GM23248 (cell line): ENCODE data around the gene SALL1. TPM values are rescaled to one million over a fixed set of nuclear protein-coding genes. Genes with fewer than 3 reads are reported as not detected.

ENCODE experiments used
- DNase-seq: peaks from one replicate; pipeline ENCODE4 v3.0.0-alpha.2; 2015
- H2AFZ ChIP-seq: fragments of 200-600 bp; sonication (generic); 2 replicates; pipeline ENCODE4 v1.6.1; 2016; ENCODE audit warnings: antibody characterized with exemption
- H3F3A ChIP-seq: fragments of 200-600 bp; sonication (generic); 2 replicates; pipeline ENCODE4 v1.6.1; 2016; ENCODE audit warnings: mild to moderate bottlenecking, antibody characterized with exemption, mixed run types; ENCODE audit not compliant: insufficient read depth
- H3K27ac ChIP-seq: fragments of 200-600 bp; sonication (generic); 2 replicates; pipeline ENCODE4 v1.5.1; 2016; ENCODE audit warnings: mild to moderate bottlenecking
- H3K27me3 ChIP-seq: fragments of 200-600 bp; sonication (generic); replicated peaks from 2 replicates; pipeline ENCODE4 v1.6.1; 2016; ENCODE audit warnings: mild to moderate bottlenecking; ENCODE audit not compliant: insufficient read depth
- H3K36me3 ChIP-seq: fragments of 200-600 bp; sonication (generic); 2 replicates; pipeline ENCODE4 v1.6.1; 2016; ENCODE audit warnings: low read depth, mild to moderate bottlenecking
- H3K4me1 ChIP-seq: fragments of 200-600 bp; sonication (generic); 2 replicates; pipeline ENCODE4 v1.6.1; 2016; ENCODE audit warnings: mild to moderate bottlenecking; ENCODE audit not compliant: insufficient read depth
- H3K4me2 ChIP-seq: fragments of 200-600 bp; sonication (generic); one replicate; pipeline ENCODE4 v1.6.1; 2016; ENCODE audit warnings: mild to moderate bottlenecking; ENCODE audit not compliant: unreplicated experiment
- H3K4me3 ChIP-seq: fragments of 200-600 bp; sonication (generic); 2 replicates; pipeline ENCODE4 v1.5.1; 2016; ENCODE audit warnings: mild to moderate bottlenecking
- H3K79me2 ChIP-seq: fragments of 200-600 bp; sonication (generic); 2 replicates; pipeline ENCODE4 v1.6.1; 2016; ENCODE audit warnings: mild to moderate bottlenecking; ENCODE audit not compliant: insufficient read depth
- H3K9ac ChIP-seq: fragments of 200-600 bp; sonication (generic); 2 replicates; pipeline ENCODE4 v1.6.1; 2016; ENCODE audit warnings: mild to moderate bottlenecking
- H3K9me2 ChIP-seq: fragments of 200-600 bp; sonication (generic); 2 replicates; pipeline ENCODE4 v1.6.1; 2016; ENCODE audit warnings: mixed run types, mild to moderate bottlenecking, moderate library complexity; ENCODE audit not compliant: insufficient read depth
- H3K9me3 ChIP-seq: fragments of 200-600 bp; sonication (generic); one replicate; pipeline ENCODE4 v1.6.1; 2017; ENCODE audit warnings: low read depth
- H4K20me1 ChIP-seq: fragments of 200-600 bp; sonication (generic); 2 replicates; pipeline ENCODE4 v1.6.0; 2016; ENCODE audit not compliant: insufficient read depth
- EZH2 ChIP-seq: fragments of 200-600 bp; sonication (generic); IDR thresholded peaks from 2 replicates; pipeline ENCODE4 v1.6.1; 2018; ENCODE audit warnings: antibody characterized with exemption, mild to moderate bottlenecking; ENCODE audit not compliant: insufficient read depth, poor library complexity, severe bottlenecking
- EZH2phosphoT487 ChIP-seq: fragments of 200-600 bp; sonication (generic); IDR thresholded peaks from 2 replicates; pipeline ENCODE4 v1.6.1; 2018; ENCODE audit warnings: antibody characterized with exemption, moderate library complexity, mild to moderate bottlenecking, low read depth; ENCODE audit not compliant: insufficient read depth
- WGBS, 2 experiments: methylation state at CpG; one replicate each; pipeline ENCODE4 v1.1.6; 2015 to 2017; ENCODE audit warnings: low lambda C conversion rate in 2 of 2, low coverage in 1 of 2; ENCODE audit errors: missing lambda C conversion rate in 2 of 2; 5-methylcytosine and 5-hydroxymethylcytosine counted together
- in situ Hi-C: fragments of 300-500 bp; cut with MboI; formaldehyde crosslinking; loops from 2 replicates; pipeline ENCODE4 v1.15.0; 2020
- polyA plus RNA-seq: library from polyadenylated mRNA; unstranded; fragments of >200 nt; fragmentation: Nextera tagmentation; extraction: Ambion mirVana; gene quantifications from 2 replicates; pipeline ENCODE4 v1.2.1, GENCODE V29; 2016
- total RNA-seq: library from RNA; depleted of rRNA; stranded (reverse); fragments of >200 nt; shearing (Covaris generic); gene quantifications from 2 replicates; pipeline ENCODE4 v1.2.3, GENCODE V29; 2014

Gene SALL1
- total and polyA plus RNA-seq, 2 experiments from 2014 or later, result 1.7 to 2.6 TPM

- DNase-seq, result no peak
- Histone ChIP-seq H3K4me2 (no peak overlapping the region), H3K27ac (no peak overlapping the region), H3K9me3 (no peaks in the 10 kb centered on the region), H3F3A (no peaks in the 10 kb centered on the region), H4K20me1 (0 out of 2 replicates have a peak, but pooled peaks cover 3% of the 10 kb centered on the region), H3K9ac (no peak overlapping the region), H3K4me3 (no peak overlapping the region), H3K4me1 (peaks cover 3% of the 10 kb centered on the region), H2AFZ (no peak overlapping the region), H3K36me3 (no peaks in the 10 kb centered on the region), H3K27me3 (no peaks in the 10 kb centered on the region), H3K9me2 (no peaks in the 10 kb centered on the region), H3K79me2 (no peaks in the 10 kb centered on the region)
- 33 to 38% methylated on average over 8 of the region's 8 CpGs for whole genome bisulfite sequencing, 2 experiments
- TF ChIP-seq EZH2 (no peak), EZH2phosphoT487 (no peak)
- in situ Hi-C loops, result loop anchor here (25.0 kb wide), 1 partner anchor 98 kb away; no protein-coding TSS in a partner anchor
Observed at GRCh38 chr16:51184702-51185433, 33.8 kb upstream of the SALL1 start.

DNA sequence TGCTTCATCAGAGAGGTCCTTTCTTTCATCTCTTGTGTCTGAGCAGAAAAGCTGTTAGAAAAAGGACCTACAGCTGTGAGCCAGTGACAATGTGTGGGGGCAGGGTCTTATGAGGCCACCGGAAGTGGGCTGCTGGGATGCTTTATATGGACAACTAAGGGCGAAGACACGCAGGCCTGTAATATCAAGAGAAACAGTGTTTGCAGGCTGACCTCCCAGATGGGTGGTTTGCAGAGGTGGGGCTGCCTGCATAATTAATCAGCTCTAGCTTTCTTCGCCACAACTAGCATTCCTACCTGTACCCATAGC lies 30.4 kb upstream of the SALL1 start:
- no peak for TF ChIP-seq EZH2phosphoT487
- DNase-seq, result no peak
- Histone ChIP-seq H3K36me3 (no peaks in the 10 kb centered on the region), H3K4me3 (no peak overlapping the region), H3K9me3 (no peaks in the 10 kb centered on the region), H4K20me1 (0 out of 2 replicates have a peak, but pooled peaks cover 2% of the 10 kb centered on the region), H3K9ac (no peak overlapping the region), H3K4me1 (peaks cover 9% of the 10 kb centered on the region), H3K4me2 (no peak overlapping the region), H3F3A (no peaks in the 10 kb centered on the region), H3K27me3 (no peaks in the 10 kb centered on the region), H3K9me2 (no peaks in the 10 kb centered on the region), H3K27ac (no peak overlapping the region), H3K79me2 (no peaks in the 10 kb centered on the region), H2AFZ (no peak overlapping the region)
- in situ Hi-C loops, result loop anchor here (25.0 kb wide), 1 partner anchor 94 kb away; no protein-coding TSS in a partner anchor
- WGBS, 2 experiments, result 91 to 96% methylated on average over 4 of the region's 4 CpGs

DNA sequence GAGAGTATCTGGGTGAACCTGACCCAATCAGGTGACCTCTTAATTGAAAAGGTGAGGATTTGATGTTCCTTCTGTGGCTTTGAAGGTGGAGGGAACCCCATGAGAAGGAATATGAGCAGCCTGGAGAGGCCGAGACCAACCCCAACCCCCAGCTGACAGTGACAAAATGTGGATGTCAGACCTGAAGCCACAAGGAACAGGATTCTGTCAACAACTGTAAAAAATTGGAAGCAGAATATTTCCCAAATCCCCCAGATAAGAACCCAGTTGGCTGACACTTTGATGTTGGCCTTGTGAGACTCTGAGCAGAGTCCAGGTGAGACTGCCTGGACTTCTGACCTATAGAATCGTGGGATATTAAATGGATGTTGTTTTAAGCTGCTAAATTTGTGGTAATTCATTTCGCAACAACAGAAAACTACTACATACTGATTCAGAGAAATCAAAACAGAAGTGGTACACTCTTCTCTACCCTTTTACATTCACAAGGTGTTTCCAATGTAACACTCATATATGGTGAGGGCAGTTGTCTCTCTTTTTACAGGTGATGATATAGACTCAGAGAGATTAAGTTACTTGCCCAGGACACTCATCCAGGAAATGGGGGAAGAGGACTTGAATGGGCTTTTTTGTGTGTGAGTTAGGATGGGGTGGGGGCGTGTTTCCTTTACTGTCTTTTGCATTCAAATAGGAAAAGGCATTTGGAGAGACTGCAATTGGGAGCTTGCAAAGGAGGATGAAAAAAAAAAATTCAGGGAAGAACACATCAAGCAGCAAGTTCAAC lies 29.8 kb upstream of the SALL1 start:
- no peak for DNase-seq
- in situ Hi-C loops, result loop anchor here (25.0 kb wide), 1 partner anchor 94 kb away; no protein-coding TSS in a partner anchor
- no peak overlapping the region for H3K4me3 ChIP-seq
- no peak overlapping the region for H3K9ac ChIP-seq
- peaks cover 9% of the 10 kb centered on the region for H3K4me1 ChIP-seq
- no peaks in the 10 kb centered on the region for H3F3A ChIP-seq
- H3K4me2 ChIP-seq, result no peak overlapping the region
- no peaks in the 10 kb centered on the region for H3K9me3 ChIP-seq
- no peak overlapping the region for H3K27ac ChIP-seq
- 92 to 94% methylated on average over 4 of the region's 4 CpGs for WGBS, 2 experiments
- H2AFZ ChIP-seq, result no peak overlapping the region
- no peaks in the 10 kb centered on the region for H3K9me2 ChIP-seq
- TF ChIP-seq EZH2 (no peak), EZH2phosphoT487 (no peak)
- no peaks in the 10 kb centered on the region for H3K27me3 ChIP-seq
- no peaks in the 10 kb centered on the region for H3K79me2 ChIP-seq
- no peaks in the 10 kb centered on the region for H4K20me1 ChIP-seq
- no peaks in the 10 kb centered on the region for H3K36me3 ChIP-seq

- WGBS, 2 experiments, result 34 to 39% methylated on average over 3 of the region's 3 CpGs
- Histone ChIP-seq H2AFZ (no peak overlapping the region), H3K9me3 (no peaks in the 10 kb centered on the region), H3K4me1 (peaks cover 19% of the 10 kb centered on the region), H3K4me3 (no peak overlapping the region), H3K36me3 (no peaks in the 10 kb centered on the region), H3F3A (peaks cover 4% of the 10 kb centered on the region; the same call in 1 of the 2 replicates), H3K79me2 (no peaks in the 10 kb centered on the region), H3K27ac (no peak overlapping the region), H4K20me1 (no peaks in the 10 kb centered on the region), H3K4me2 (no peak overlapping the region), H3K9ac (no peak overlapping the region), H3K9me2 (no peaks in the 10 kb centered on the region), H3K27me3 (no peaks in the 10 kb centered on the region)
- TF ChIP-seq EZH2phosphoT487 (no peak), EZH2 (no peak)
- DNase-seq, result peak; percentile 76
- in situ Hi-C loops, result loop anchor here (25.0 kb wide), 1 partner anchor 88 kb away; no protein-coding TSS in a partner anchor
Observed at GRCh38 chr16:51175081-51175480, 24.0 kb upstream of the SALL1 start.
